Measurements from ENCODE around the gene PRKCH. TPM values are rescaled to one million over a fixed set of nuclear protein-coding genes. Genes with fewer than 3 reads are reported as not detected.

The PRKCH gene
- total RNA-seq, 1 experiment from 2014 or later: 2.7 TPM

DNA sequence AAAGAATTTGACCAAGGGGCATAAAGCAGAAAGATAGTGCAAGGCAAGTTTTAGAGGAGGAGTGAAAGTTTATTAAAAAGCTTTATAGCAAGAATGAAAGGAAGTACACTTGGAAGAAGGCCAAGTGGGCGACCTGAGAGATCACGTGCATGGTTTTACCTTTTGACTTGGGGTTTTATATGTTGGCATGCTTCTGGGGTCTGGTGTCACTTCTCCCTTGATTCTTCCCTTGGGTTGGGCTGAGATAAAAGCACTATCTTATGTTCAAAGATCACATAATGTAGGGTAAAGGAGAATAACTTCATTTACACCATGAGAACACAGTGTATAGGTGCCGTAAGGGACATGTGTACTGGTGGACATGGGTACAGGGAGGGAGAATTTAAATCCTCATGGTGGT is 22.6 kb upstream of the PRKCH start:
- TF ChIP-seq TCF7L2 (IDR thresholded peaks at IDR 0.05; ENCODE audit: low read depth, low read length): no peak
- TF ChIP-seq SIN3A (IDR thresholded peaks at IDR 0.05; ENCODE audit: borderline replicate concordance, insufficient read depth, low read depth, low read length): no peak
- TF ChIP-seq, protein P1, sequence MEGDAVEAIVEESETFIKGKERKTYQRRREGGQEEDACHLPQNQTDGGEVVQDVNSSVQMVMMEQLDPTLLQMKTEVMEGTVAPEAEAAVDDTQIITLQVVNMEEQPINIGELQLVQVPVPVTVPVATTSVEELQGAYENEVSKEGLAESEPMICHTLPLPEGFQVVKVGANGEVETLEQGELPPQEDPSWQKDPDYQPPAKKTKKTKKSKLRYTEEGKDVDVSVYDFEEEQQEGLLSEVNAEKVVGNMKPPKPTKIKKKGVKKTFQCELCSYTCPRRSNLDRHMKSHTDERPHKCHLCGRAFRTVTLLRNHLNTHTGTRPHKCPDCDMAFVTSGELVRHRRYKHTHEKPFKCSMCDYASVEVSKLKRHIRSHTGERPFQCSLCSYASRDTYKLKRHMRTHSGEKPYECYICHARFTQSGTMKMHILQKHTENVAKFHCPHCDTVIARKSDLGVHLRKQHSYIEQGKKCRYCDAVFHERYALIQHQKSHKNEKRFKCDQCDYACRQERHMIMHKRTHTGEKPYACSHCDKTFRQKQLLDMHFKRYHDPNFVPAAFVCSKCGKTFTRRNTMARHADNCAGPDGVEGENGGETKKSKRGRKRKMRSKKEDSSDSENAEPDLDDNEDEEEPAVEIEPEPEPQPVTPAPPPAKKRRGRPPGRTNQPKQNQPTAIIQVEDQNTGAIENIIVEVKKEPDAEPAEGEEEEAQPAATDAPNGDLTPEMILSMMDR (IDR thresholded peaks at IDR 0.05): no peak
- no peak for TF ChIP-seq POLR2AphosphoS5 (IDR thresholded peaks at IDR 0.05; ENCODE audit: low read depth, low read length)
- TF ChIP-seq, protein P2, sequence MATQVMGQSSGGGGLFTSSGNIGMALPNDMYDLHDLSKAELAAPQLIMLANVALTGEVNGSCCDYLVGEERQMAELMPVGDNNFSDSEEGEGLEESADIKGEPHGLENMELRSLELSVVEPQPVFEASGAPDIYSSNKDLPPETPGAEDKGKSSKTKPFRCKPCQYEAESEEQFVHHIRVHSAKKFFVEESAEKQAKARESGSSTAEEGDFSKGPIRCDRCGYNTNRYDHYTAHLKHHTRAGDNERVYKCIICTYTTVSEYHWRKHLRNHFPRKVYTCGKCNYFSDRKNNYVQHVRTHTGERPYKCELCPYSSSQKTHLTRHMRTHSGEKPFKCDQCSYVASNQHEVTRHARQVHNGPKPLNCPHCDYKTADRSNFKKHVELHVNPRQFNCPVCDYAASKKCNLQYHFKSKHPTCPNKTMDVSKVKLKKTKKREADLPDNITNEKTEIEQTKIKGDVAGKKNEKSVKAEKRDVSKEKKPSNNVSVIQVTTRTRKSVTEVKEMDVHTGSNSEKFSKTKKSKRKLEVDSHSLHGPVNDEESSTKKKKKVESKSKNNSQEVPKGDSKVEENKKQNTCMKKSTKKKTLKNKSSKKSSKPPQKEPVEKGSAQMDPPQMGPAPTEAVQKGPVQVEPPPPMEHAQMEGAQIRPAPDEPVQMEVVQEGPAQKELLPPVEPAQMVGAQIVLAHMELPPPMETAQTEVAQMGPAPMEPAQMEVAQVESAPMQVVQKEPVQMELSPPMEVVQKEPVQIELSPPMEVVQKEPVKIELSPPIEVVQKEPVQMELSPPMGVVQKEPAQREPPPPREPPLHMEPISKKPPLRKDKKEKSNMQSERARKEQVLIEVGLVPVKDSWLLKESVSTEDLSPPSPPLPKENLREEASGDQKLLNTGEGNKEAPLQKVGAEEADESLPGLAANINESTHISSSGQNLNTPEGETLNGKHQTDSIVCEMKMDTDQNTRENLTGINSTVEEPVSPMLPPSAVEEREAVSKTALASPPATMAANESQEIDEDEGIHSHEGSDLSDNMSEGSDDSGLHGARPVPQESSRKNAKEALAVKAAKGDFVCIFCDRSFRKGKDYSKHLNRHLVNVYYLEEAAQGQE (IDR thresholded peaks at IDR 0.05; ENCODE audit: insufficient read depth in 1 of 2, low read depth in 2 of 2, low read length in 1 of 2): no peak
- ATAC-seq: no peak
- Histone ChIP-seq H3K27me3 (ENCODE audit: control insufficient read depth, insufficient read depth, low read length) (peaks cover 2% of the 10 kb centered on the region; the same call in 1 of the 2 replicates), H3K9me3 (ENCODE audit: control insufficient read depth, insufficient read depth, low read depth, low read length) (no peaks in the 10 kb centered on the region), H3K4me3 (ENCODE audit: low read depth in 2 of 2, low read length in 2 of 2) (no peak overlapping the region), H3K4me1 (ENCODE audit: control insufficient read depth, insufficient read depth, low read length) (no peaks in the 10 kb centered on the region), H3K36me3 (ENCODE audit: control insufficient read depth, insufficient read depth, low read length) (no peaks in the 10 kb centered on the region), H3K27ac (ENCODE audit: low read length) (no peak overlapping the region)
- BruUV-seq (replicated peaks): no TSS peak
- intact Hi-C loops (cut with micrococcal nuclease; ENCODE audit: unreplicated experiment): no loop called here
- in situ Hi-C loops (cut with HindIII; ENCODE audit: low pct_unique_long_range_greater_than_20kb, low sequenced_read_pairs): no loop called here
- ChIA-PET POLR2A (no interaction called here), CTCF (no interaction called here)
- DNase-seq (ENCODE audit: low read depth, low spot score): no peak

DNA sequence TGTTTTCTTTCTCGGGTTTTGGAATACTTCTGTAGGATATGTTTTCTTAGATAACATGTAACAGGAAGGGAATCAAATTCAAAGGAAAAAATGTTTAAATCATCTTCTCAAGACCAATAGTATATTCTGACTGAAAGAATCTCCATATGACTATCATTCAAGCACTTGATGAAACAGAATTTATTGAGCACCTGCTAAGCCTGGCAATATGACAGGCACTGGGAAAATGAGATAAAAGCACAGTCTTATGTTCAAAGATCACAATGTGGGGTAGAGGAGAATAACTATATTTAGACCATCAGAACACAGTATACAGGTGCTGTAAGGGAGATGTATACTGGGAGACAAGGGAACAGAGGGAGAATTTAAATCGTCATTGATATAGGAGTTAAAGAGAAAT is 21.2 kb upstream of the PRKCH start:
- DNase-seq (ENCODE audit: low read depth, low spot score) (no peak), ATAC-seq (no peak)
- intact Hi-C loops (cut with micrococcal nuclease; ENCODE audit: unreplicated experiment): no loop called here
- ChIA-PET POLR2A (no interaction called here), CTCF (no interaction called here)
- in situ Hi-C loops (cut with HindIII; ENCODE audit: low pct_unique_long_range_greater_than_20kb, low sequenced_read_pairs): no loop called here
- Histone ChIP-seq H3K27ac (ENCODE audit: low read length) (no peak overlapping the region), H3K9me3 (ENCODE audit: control insufficient read depth, insufficient read depth, low read depth, low read length) (no peaks in the 10 kb centered on the region), H3K36me3 (ENCODE audit: control insufficient read depth, insufficient read depth, low read length) (no peaks in the 10 kb centered on the region), H3K4me1 (ENCODE audit: control insufficient read depth, insufficient read depth, low read length) (no peaks in the 10 kb centered on the region), H3K27me3 (ENCODE audit: control insufficient read depth, insufficient read depth, low read length) (peaks cover 2% of the 10 kb centered on the region; the same call in 1 of the 2 replicates), H3K4me3 (ENCODE audit: low read depth in 2 of 2, low read length in 2 of 2) (no peak overlapping the region)
- no TSS peak for BruUV-seq (replicated peaks)
- no peak for TF ChIP-seq TCF7L2 (IDR thresholded peaks at IDR 0.05; ENCODE audit: low read depth, low read length)
- TF ChIP-seq, protein P2 (IDR thresholded peaks at IDR 0.05; ENCODE audit: insufficient read depth in 1 of 2, low read depth in 2 of 2, low read length in 1 of 2): no peak
- TF ChIP-seq POLR2AphosphoS5 (IDR thresholded peaks at IDR 0.05; ENCODE audit: low read depth, low read length): no peak
- no peak for TF ChIP-seq SIN3A (IDR thresholded peaks at IDR 0.05; ENCODE audit: borderline replicate concordance, insufficient read depth, low read depth, low read length)
- TF ChIP-seq, protein P1 (IDR thresholded peaks at IDR 0.05): no peak

All from Panc1 (cell line).